Glomerular visceral epithelial cell (primary cell): ENCODE results near the gene PUM2.
"Not testable (repeated sequence)": the region's sequence is repeated elsewhere in the genome, so short reads cannot be mapped to it uniquely, and the experiment has no call there.

Experiments used
- DNase-seq: peaks from one replicate; pipeline ENCODE4 v3.0.0-alpha.2; 2016; ENCODE audit errors: extremely low spot score

Gene PUM2

DNA sequence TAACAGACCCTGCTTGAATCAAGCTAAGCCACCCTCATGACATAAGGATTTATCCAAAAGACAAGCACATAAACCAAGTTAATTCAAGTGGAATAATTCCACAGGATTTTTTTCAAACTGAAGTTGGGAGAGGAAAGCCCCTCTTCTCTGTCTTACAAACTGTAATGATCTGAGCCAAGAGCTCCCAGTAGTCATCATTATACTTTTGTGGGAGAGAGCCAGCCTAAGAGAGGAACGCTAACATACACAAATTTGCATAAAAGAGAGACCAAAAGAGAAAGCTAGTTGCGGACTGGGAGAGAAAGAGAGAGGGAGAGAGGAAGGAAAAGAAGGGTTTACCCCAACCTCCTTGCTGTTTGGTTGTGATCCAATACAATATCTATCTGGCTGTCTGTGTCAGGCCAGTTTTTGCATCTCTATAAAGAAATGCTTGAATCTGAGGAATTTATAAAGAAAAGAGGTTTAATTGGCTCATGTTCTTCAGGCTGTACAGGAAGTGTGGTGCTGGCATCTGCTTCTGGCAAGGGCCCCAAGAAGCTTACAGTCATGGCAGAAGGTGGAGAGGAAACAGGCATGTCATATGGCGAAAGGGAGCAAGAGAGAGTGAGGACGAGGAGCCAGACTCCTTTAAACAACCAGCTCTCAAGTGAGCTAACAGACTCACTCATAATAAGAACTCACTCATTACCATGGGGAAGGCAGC, 20.8 kb upstream of the PUM2 start:
- no peak for DNase-seq

GRCh38 chr2:20370191-20370590, 19.5 kb upstream of the PUM2 start:
- no peak for DNase-seq

GRCh38 chr2:20369366-20369765, 18.7 kb upstream of the PUM2 start:
- no peak for DNase-seq

DNA sequence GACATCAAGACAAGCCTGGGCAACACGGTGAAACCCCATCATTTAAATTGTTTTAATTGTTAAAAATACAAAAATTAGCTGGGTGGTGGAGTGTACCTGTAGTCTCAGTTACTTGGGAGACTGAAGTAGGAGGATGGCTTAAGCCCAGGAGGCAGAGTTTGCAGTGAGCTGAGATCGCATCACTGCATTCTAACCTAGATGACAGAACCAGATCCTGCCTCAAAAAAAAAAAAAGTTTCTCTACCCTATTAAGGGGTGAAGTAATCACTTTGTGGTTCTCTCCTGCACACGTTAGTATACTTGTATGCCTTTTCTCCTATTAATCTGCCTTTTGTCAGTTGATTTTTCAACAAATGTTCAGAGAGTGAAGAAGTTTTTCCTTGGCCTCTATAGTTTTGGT, 18.1 kb upstream of the PUM2 start:
- no peak for DNase-seq

DNA sequence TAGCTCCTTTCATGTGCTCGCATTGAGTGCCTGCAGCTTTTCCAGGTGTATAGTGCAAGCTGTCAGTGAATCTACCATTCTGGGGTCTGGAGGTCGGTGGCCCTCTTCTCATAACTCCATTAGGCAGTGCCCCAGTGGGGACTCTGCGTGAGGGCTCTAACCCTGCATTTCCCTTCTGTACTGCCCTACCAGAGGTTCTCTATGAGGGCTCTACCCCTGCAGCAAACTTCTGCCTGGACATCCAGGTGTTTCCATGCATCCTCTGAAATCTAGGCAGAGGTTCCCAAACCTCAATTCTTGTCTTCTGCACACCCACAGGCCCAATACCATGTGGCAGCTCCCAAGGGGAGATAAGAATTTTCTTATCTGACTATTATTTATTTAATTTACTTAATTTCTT, 17.3 kb upstream of the PUM2 start:
- not testable (repeated sequence) for DNase-seq

- DNase-seq: no peak
These were observed 16.1 kb upstream of the PUM2 start for GRCh38 chr2:20366672-20367116.

- no peak for DNase-seq
These were observed 14.7 kb upstream of the PUM2 start for GRCh38 chr2:20365249-20365817.

DNA sequence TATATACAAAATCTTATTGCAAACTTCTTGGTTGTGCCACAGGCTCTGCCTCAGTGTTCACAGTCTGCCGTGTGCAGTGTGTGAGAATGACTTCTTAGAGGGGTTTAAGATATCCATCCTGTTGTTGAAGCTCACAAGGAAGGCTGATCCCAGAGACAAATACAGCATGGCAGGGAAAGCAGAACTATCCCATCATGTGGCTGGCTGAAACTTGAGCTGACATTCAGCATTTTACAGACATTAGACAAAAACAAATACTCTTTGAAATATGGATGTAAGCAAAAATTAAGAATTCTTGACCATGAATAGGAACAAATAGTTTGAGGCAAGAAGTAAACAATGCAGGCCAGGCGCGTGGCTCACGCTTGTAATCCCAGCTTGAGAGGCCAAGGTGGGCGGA, 12.9 kb upstream of the PUM2 start:
- DNase-seq: no peak

DNA sequence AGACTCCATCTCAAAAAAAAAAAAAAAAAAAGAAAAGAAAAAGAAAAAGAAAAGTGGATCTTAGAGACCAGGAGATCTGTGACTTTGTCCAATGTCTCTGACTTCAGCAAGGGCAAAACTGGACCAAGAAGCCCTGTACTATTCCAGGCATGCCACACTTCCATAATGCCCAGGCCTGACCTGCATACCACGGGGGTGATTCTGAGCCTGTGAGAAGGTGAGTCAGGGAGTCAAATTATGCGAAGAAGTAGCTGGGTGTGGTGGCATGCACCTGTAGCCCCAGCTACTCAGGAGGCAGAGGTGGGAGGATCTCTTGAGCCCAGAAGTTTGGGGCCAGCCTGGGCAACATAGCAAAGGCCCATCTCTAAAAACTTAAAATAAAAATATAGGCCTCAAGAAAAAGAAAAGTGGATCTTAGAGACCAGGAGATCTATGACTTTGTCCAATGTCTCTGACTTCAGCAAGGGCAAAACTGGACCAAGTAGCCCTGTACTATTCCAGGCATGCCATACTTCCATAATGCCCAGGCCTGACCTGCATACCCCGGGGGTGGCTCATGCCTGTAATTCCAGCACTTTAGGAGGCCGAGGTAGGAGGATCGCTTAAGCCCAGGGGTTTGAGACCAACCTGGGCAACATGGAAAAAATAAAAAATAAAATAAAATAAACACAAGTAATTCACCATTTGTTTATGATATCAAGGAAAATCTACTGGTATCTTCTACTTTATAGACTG, 12.2 kb upstream of the PUM2 start:
- DNase-seq: no peak

DNA sequence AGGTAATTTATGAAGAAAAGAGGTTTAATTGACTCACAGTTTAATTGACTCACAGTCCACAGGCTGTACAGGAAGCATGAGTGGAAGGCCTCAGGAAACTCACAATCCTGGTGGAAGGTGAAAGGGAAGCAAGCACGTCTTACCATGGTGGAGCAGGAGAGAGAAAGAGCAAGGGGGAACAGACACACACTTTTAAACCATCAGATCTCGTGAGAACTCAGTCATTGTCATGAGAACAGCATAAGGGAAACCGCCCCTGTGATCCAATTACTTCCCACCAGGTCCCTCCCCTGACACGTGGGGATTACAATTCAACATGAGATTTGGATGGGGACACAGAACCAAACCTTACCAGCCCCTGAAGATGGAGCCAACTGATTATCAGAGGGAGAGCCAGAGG, 11.2 kb upstream of the PUM2 start:
- DNase-seq: no peak

- DNase-seq: no peak
These were observed 8.5 kb upstream of the PUM2 start for GRCh38 chr2:20359096-20359495.

DNA sequence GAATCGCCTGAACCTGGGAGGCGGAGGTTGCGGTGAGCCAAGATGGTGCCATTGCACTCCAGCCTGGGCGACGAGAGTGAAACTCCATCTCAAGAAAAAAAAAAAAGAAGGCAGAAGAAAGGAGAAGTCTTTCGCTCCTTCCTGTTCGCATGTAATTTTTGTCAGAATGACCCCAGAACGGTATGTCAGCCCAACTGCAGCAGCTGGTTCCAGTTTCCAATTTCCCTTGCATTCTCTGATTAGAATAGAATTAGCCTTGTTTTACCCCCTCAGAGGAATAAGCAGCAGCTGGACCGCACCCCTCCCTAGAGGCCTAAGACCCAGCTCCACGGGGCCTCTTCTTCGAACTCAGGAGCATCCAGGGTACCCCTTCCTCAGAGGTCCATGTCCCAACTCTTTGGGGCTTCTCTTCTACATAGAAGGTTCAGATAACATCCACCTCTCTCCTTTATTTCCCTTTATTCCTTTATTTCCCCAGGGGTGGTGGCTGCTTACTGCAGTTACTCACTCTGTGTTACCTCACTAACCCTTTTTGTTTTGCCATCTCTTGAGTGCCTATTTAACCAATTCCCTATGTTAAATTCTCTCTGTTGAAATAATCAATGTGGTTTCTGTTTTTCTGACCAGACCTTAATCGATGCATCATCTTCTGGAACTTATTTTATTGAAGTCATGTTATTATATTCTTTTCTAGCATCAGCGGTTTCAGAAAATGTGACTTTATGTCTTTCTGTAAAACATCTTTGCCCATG, 7.2 kb upstream of the PUM2 start:
- no peak for DNase-seq

DNA sequence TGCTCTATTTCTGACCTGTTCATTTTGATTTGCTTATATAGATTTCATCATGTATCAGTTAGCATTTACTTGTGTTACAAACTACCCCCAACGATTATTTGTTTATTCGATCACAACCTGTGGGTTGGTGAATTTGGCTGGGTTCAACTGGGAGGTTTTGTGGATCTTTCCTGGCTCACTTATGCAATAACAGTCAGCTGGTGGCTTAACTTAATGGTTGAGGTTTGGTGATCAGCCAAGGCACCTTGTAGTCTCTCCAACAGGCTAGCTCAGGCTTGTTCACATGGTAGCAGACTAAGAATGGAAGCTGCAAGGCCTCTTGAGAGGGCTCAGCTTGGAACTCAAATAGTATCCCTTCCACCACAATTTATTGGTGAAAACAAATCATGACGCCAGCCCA, 5.4 kb upstream of the PUM2 start:
- DNase-seq: peak; percentile 53

DNA sequence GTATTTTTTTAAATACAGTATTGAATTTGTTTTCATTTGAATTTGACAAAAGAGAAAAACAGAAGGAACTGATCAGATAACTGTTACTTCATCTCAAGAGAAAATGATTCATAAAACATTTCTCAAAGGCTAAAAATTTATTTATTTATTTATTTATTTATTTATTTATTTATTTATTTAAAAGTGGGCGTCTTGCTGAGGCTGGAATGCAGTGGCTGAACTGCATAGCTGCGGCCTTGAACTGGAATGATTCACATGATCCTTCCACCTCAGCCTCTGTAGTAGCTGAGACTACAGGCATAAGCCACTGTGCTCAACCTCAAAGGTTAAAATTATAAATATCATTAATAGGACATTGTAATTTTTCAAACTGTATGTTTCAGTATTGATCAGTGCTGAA, 4.5 kb upstream of the PUM2 start:
- DNase-seq: no peak

DNA sequence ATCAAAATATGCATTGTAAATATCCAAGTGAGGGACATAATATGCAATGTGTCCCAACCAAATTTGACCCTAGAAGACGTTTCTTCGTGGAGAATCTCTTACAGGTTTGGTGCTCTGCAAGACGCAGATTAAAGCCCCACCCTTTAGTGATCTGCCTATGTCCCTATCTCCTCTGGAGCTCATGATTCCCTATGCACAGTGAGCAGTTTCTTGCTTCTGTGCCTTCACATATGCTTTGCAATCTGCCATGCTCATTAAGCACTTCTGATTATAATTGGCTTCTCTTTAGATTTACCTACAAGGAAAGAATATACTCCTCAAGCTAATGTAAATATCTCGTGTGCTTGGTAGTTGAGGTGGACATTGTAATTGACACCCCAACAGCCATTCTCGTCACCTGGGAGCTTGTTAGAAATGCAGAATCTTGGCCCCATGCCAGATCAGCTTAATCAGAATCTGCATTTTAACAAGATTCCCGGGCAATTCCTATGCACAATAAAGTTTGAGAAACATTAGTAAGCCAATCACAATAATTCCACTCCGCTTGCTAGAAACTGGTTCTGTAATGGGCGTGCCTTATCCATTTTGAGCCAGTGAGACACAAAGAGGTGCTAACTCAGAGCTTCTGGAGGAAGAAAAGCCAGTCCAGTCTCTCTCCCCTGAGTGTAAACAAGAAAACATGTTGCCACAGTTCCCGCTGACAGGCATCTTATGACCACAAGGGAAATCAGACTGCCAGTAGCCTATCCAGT, 2.8 kb upstream of the PUM2 start:
- DNase-seq: no peak

DNA sequence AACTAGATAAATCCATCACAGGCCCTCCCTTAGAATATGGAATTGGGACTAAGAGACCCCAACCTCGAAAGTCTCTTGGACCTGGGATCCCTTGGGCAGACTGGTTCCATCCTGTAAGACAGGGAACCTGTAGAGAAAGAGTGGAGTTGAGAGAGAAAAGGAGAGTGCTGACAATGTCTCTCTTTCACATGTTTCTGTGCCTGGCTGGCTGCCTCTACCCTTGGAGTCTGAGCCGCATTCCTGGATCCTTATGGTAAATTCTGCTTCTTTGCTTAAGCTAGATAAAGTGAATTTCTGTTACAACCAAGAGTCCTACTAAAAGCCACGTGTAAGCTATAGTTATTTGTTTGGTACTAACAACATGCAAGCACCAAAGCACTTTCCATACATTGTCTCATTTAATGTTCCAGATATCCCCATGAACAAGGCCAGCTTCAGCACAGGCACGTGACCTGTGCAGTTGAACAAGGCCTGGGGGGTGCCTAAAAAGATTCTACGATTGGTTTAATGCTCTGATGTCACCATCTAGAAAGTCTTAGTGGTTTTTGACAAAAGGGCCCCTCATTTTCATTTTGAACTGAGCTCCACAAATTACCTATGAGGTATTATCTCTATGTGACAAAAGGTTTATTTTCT, 2.1 kb upstream of the PUM2 start:
- DNase-seq: no peak

DNA sequence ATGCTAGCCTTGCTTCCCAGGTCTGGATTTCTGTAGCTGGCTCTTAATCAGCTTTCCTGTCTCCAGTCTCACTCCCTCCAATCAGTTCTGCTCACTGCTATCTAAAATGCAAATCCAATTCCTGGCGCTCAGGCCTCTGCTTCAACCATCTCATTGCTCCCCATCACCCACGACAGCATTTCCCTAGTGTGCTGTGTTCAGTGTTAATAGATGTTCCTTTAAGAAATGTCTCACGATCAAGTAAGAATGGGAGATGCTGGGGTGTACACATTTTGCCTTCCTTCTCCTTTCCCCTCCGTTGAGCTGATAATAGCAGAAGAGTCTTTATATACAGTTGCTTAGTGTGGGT, 1.6 kb upstream of the PUM2 start:
- DNase-seq: no peak

- DNase-seq: no peak
These were observed 1.0 kb upstream of the PUM2 start for GRCh38 chr2:20351555-20352229.

DNA sequence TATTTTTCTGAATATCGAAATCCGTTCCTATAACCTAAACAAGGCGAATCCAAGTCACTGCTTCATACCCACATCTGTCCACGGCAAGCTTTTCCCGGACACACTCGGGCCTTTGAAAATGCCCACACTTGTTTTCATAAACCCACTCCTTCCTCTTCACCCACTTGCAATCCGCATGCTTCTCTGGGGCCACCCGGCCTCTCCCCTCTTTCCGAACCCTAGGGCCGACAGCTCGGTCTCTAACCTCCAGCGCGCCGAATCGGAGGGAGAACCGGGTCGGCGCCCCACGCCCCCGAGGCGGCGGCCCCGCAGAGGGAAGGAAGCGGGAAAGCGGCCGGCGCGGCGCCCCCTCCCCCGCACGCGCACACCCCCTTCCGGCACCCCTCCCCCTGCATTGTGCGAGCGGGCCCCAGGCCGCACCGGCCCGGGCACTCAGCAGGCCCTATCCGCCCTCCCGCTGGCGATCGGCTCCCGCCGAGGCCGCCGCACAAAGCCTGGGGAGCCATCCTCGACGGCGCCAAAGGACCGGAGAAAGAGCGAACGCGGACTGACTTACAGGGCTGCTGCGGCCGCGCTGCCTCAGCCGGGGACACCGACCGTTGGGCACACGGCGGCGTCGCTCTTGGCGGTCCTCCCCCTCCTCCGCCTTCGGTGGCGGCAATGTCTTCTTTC, 467 bp downstream of the PUM2 start:
- DNase-seq: peak; percentile 49

DNA sequence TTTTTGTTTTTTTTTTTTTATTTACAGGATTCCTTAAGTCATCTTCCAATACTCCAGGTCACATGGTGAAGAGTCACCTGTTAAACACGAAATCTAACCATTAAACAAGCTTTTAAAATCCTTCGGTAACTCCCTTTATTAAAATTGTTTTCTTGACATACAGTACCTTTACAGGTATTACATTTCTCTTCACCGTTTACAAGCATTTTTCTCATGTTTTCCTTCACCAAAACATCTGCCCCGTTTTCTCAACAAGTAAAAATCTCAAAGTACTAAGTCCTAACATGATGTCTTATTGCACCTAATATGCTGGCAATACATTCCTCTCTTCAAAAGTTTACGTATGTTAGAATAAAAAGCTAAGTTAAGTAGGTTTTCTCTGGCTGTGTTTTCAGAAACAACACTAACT, 1.1 kb downstream of the PUM2 start:
- DNase-seq: no peak
